K562 (cell line): ENCODE results near the gene SMIM35. TPM values are rescaled to one million over a fixed set of nuclear protein-coding genes. Genes with fewer than 3 reads are reported as not detected.
A peak's percentile ranks its signal among the peaks of the same experiment; 100 is the strongest.

Experiments used
- ATAC-seq: fragments of 200-7000 bp; cut with Tn5 transposase; 3 replicates; pipeline ENCODE4 v1.9.1; 2020; ENCODE audit warnings: moderate library complexity
- BruUV-seq: library from RNA; stranded (reverse); fragments of 400-500 nt; replicated peaks from 2 replicates; lab custom pipeline; 2021; lab: Mats Ljungman, UMichigan
- CTCF ChIA-PET: fragments of 300-600 bp; formaldehyde crosslinking; extraction: SDS; loops from one replicate; lab custom pipeline; 2021; ENCODE audit warnings: low intra/inter-chr PET ratio; lab: Yijun Ruan, JAX
- POLR2A ChIA-PET: fragments of 300-600, 350-650 bp; sonication (Branson Sonifier 250); formaldehyde crosslinking; extraction: SDS; loops from one replicate; lab custom pipeline; 2021; ENCODE audit warnings: antibody characterized with exemption, inconsistent platforms; lab: Yijun Ruan, JAX
- DNase-seq, 4 experiments: peaks; one replicate each; pipeline versions ENCODE4 v3.0.0 to v3.0.0-alpha.2; 2011 to 2018; ENCODE audit warnings: low spot score in 3 of 4, mixed read lengths in 3 of 4; ENCODE audit errors: extremely low read depth in 1 of 4
- FAIRE-seq: peaks from 2 replicates; lab custom pipeline; 2011; peaks lifted over from hg19 to GRCh38; lab: Jason Lieb, UNC
- H2AFZ ChIP-seq: 2 replicates; pipeline ENCODE4 v1.6.0; 2011; ENCODE audit warnings: low read depth, low read length, control low read depth, inconsistent platforms
- H3K27ac ChIP-seq: fragments of 200-600 bp; 3 replicates; pipeline ENCODE4 v1.8.0; 2011; ENCODE audit warnings: low read depth, mild to moderate bottlenecking, control low read depth, inconsistent platforms, low read length, moderate library complexity, mixed read lengths; ENCODE audit errors: extremely low read depth
- H3K27me3 ChIP-seq, 2 experiments: fragments of 300-600 bp in 1 of 2; 2 replicates in 1 of 2; 3 replicates in 1 of 2; pipeline versions ENCODE4 v1.6.0 to v1.8.0; 2011; ENCODE audit warnings: inconsistent platforms in 2 of 2, low read length in 2 of 2, mild to moderate bottlenecking in 1 of 2, mixed read lengths in 1 of 2, moderate library complexity in 1 of 2; ENCODE audit not compliant: control insufficient read depth in 2 of 2, insufficient read depth in 2 of 2
- H3K36me3 ChIP-seq: fragments of 300-600 bp; 3 replicates; pipeline ENCODE4 v1.8.0; 2011; ENCODE audit warnings: mild to moderate bottlenecking, low read length, inconsistent platforms; ENCODE audit not compliant: control insufficient read depth, insufficient read depth
- H3K4me1 ChIP-seq, 2 experiments: fragments of 200-600 bp in 1 of 2; replicated peaks in 1 of 2; 2 replicates in 1 of 2; 3 replicates in 1 of 2; pipeline versions ENCODE4 v1.5.1 to v1.8.0; 2011; ENCODE audit warnings: inconsistent platforms in 2 of 2, low read length in 2 of 2, mild to moderate bottlenecking in 1 of 2, mixed read lengths in 1 of 2, moderate library complexity in 1 of 2; ENCODE audit not compliant: control insufficient read depth in 2 of 2, insufficient read depth in 2 of 2
- H3K4me2 ChIP-seq: 2 replicates; pipeline ENCODE4 v1.6.1; 2011; ENCODE audit warnings: low read length, control low read depth, inconsistent platforms, mixed read lengths; ENCODE audit not compliant: insufficient read depth
- H3K4me3 ChIP-seq: fragments of 200-600 bp; sonication (generic), shearing (Covaris generic); 2 replicates; pipeline ENCODE4 v1.5.1; 2016; ENCODE audit warnings: control low read depth, inconsistent platforms
- H3K79me2 ChIP-seq: fragments of 200-600 bp; 3 replicates; pipeline ENCODE4 v1.8.0; 2011; ENCODE audit warnings: low read length, inconsistent platforms; ENCODE audit not compliant: control insufficient read depth, insufficient read depth
- H3K9ac ChIP-seq, 2 experiments: 2 replicates each; pipeline versions ENCODE4 v1.6.0 to v1.6.1; 2011; ENCODE audit warnings: low read depth in 2 of 2, low read length in 2 of 2, control low read depth in 1 of 2, inconsistent platforms in 1 of 2, mild to moderate bottlenecking in 1 of 2, mixed read lengths in 1 of 2; ENCODE audit not compliant: insufficient read depth in 1 of 2
- H3K9me1 ChIP-seq: one replicate; pipeline ENCODE4 v1.6.0; 2011; ENCODE audit warnings: inconsistent platforms, mild to moderate bottlenecking, low read length, moderate library complexity; ENCODE audit not compliant: control insufficient read depth, insufficient read depth
- H3K9me3 ChIP-seq: replicated peaks from 2 replicates; pipeline ENCODE4 v1.5.1; 2011; ENCODE audit warnings: low read depth, low read length, inconsistent platforms; ENCODE audit not compliant: control insufficient read depth, insufficient read depth
- H4K20me1 ChIP-seq: replicated peaks from 2 replicates; pipeline ENCODE4 v1.6.1; 2011; ENCODE audit warnings: low read length, inconsistent platforms, mixed read lengths; ENCODE audit not compliant: control insufficient read depth, insufficient read depth
- BCOR ChIP-seq: fragments of 450-650 bp; IDR thresholded peaks from 2 replicates; pipeline ENCODE4 v1.6.1; 2016
- CBFA2T2 ChIP-seq: fragments of 450-650 bp; conservative IDR thresholded peaks from 2 replicates; pipeline ENCODE4 v1.6.1; 2017; ENCODE audit warnings: mild to moderate bottlenecking
- CTCF ChIP-seq, 3 experiments: IDR thresholded peaks in 2 of 3; conservative IDR thresholded peaks in 1 of 3; 2 replicates each; pipeline ENCODE4 v1.5.1; 2011 to 2012; ENCODE audit warnings: low read length in 3 of 3, mild to moderate bottlenecking in 3 of 3, control low read depth in 2 of 3, improper control_type of control experiment in 1 of 3, inconsistent platforms in 1 of 3, low read depth in 1 of 3, mixed read lengths in 1 of 3, moderate library complexity in 1 of 3; ENCODE audit not compliant: insufficient read depth in 2 of 3
- E2F3 ChIP-seq: fragments of 250-450 bp; sonication (Bioruptor Pico); IDR thresholded peaks from 2 replicates; pipeline ENCODE4 v1.4.0; 2020; ENCODE audit warnings: mild to moderate bottlenecking
- KLF1 ChIP-seq: fragments of 450-650 bp; IDR thresholded peaks from 2 replicates; pipeline ENCODE4 v1.6.1; 2016; ENCODE audit warnings: missing genetic modification characterization, missing compliant biosample characterization
- KLF13 ChIP-seq: fragments of 450-650 bp; IDR thresholded peaks from 2 replicates; pipeline ENCODE4 v1.6.1; 2016; ENCODE audit warnings: missing genetic modification characterization, low read depth, mild to moderate bottlenecking, missing compliant biosample characterization, moderate library complexity, borderline replicate concordance
- MYNN ChIP-seq, 2 experiments: sonication (generic); formaldehyde crosslinking in 1 of 2; IDR thresholded peaks; 2 replicates each; pipeline versions ENCODE4 v1.5.0 to v1.6.1; 2016 to 2020; ENCODE audit warnings: antibody characterized with exemption in 1 of 2, missing genetic modification reagents in 1 of 2
- NR4A1 ChIP-seq, 2 experiments: fragments of 250-450 bp in 1 of 2; fragments of 450-650 bp in 1 of 2; sonication (Bioruptor Pico) in 1 of 2; IDR thresholded peaks; 2 replicates each; pipeline versions ENCODE4 v1.4.0 to v1.6.1; 2016 to 2020; ENCODE audit warnings: mild to moderate bottlenecking in 2 of 2, missing compliant biosample characterization in 1 of 2, missing genetic modification characterization in 1 of 2, moderate library complexity in 1 of 2
- POLR2AphosphoS5 ChIP-seq: IDR thresholded peaks from 2 replicates; pipeline ENCODE4 v1.6.1; 2011; ENCODE audit warnings: mild to moderate bottlenecking, low read depth, low read length, moderate library complexity; ENCODE audit not compliant: control insufficient read depth, insufficient read depth
- RB1 ChIP-seq: fragments of 450-650 bp; IDR thresholded peaks from 2 replicates; pipeline ENCODE4 v1.6.1; 2017; ENCODE audit warnings: low read depth, mild to moderate bottlenecking
- RBM25 ChIP-seq: fragments of 200-400 bp; formaldehyde crosslinking; IDR thresholded peaks from 2 replicates; pipeline ENCODE4 v1.6.1; 2018; ENCODE audit warnings: low read length, low read depth, moderate library complexity; ENCODE audit not compliant: severe bottlenecking
- SUPT5H ChIP-seq: fragments of 450-650 bp; IDR thresholded peaks from 2 replicates; pipeline ENCODE4 v1.6.1; 2016
- TEAD4 ChIP-seq, 2 experiments: sonication (generic) in 1 of 2; formaldehyde crosslinking in 1 of 2; IDR thresholded peaks; 2 replicates each; pipeline versions ENCODE4 v1.6.1 to v1.8.0; 2012 to 2022; ENCODE audit warnings: borderline replicate concordance in 1 of 2, inconsistent platforms in 1 of 2, low read length in 1 of 2, mild to moderate bottlenecking in 1 of 2, missing genetic modification reagents in 1 of 2
- TOE1 ChIP-seq, 2 experiments: fragments of 450-650 bp in 1 of 2; sonication (generic) in 1 of 2; formaldehyde crosslinking in 1 of 2; IDR thresholded peaks; 2 replicates each; pipeline versions ENCODE4 v1.7.1 to v1.8.0; 2016 to 2022; ENCODE audit warnings: borderline replicate concordance in 2 of 2, mild to moderate bottlenecking in 2 of 2, antibody characterized with exemption in 1 of 2, inconsistent platforms in 1 of 2, low read depth in 1 of 2, missing genetic modification reagents in 1 of 2, moderate library complexity in 1 of 2
- ZMIZ1 ChIP-seq, 2 experiments: fragments of 150-350 bp in 1 of 2; IDR thresholded peaks; 2 replicates each; pipeline ENCODE4 v1.6.1; 2012 to 2016; ENCODE audit warnings: low read depth in 2 of 2, low read length in 2 of 2, mild to moderate bottlenecking in 1 of 2, moderate library complexity in 1 of 2
- WGBS: fragments of 100-300 bp; shearing (Covaris generic); methylation state at CpG from one replicate; pipeline ENCODE4 v1.1.6; 2016; ENCODE audit warnings: low coverage, mixed read lengths; ENCODE audit not compliant: insufficient coverage; ENCODE audit errors: missing lambda C conversion rate; 5-methylcytosine and 5-hydroxymethylcytosine counted together
- in situ Hi-C: fragments of 300-500 bp; cut with MboI; formaldehyde crosslinking; loops from 4 replicates; pipeline ENCODE4 v1.15.0; 2018; ENCODE audit warnings: inconsistent platforms, mixed read lengths
- intact Hi-C: fragments of 100-400 bp; cut with micrococcal nuclease; formaldehyde crosslinking; loops from 2 replicates; pipeline ENCODE4 v1.14.2; 2022
- polyA plus RNA-seq, 8 experiments: library from polyadenylated mRNA; depleted of rRNA in 4 of 8; stranded (reverse) in 5 of 8; unstranded in 3 of 8; fragments of >200 nt; fragmentation: Nextera tagmentation in 2 of 8; fragmentation: Illumina TruSeq in 1 of 8; extraction: Ambion mirVana in 2 of 8; extraction: Trizol in 1 of 8; gene quantifications; 2 replicates each; pipeline versions ENCODE4 v1.2.1 to v1.2.3, GENCODE V29; 2011 to 2014; ENCODE audit warnings: inconsistent platforms in 1 of 8, missing spikeins in 1 of 8
- total RNA-seq, 7 experiments: library from RNA; depleted of rRNA in 6 of 7; stranded (reverse); fragments of >200 nt in 6 of 7; fragmentation: Illumina TruSeq in 2 of 7; extraction: Trizol in 2 of 7; gene quantifications; 2 replicates each; pipeline versions ENCODE4 v1.2.1 to v1.2.3, GENCODE V29; 2011 to 2021; ENCODE audit warnings: low replicate concordance in 1 of 7

The SMIM35 gene
- total and polyA plus RNA-seq, 9 of the 15 experiments (the other 6 are each of a cell fraction or from before 2014, with no cell fraction given) = 0.03 TPM; not detected in 7

GRCh38 chr11:118102721-118103261 is 16.0 kb upstream of the SMIM35 start:
- peak overlapping the region; percentile 78 to 90 for H3K9ac ChIP-seq
- H3K9me1 ChIP-seq = no peaks in the 10 kb centered on the region
- CTCF ChIA-PET = no interaction called here
- intact Hi-C loops = no loop called here
- H3K4me1 ChIP-seq = peaks cover 13 to 42% of the 10 kb centered on the region in 2 experiments
- no peaks in the 10 kb centered on the region for H3K36me3 ChIP-seq
- peak; percentile 99 for FAIRE-seq
- H4K20me1 ChIP-seq = no peaks in the 10 kb centered on the region
- H3K27ac ChIP-seq = peak overlapping the region; percentile 90
- H3K9me3 ChIP-seq = no peaks in the 10 kb centered on the region
- no peaks in the 10 kb centered on the region for H3K27me3 ChIP-seq
- peak overlapping the region; percentile 99 for H3K4me2 ChIP-seq
- BruUV-seq = no TSS peak
- H3K4me3 ChIP-seq = peak overlapping the region; percentile 36
- peak overlapping the region; percentile 100 for H2AFZ ChIP-seq
- DNase-seq = peak; percentile 70 to 93 (median 77)
- 3% methylated on average over 13 of the region's 13 CpGs for WGBS
- POLR2A ChIA-PET = interaction anchor here (0.6 to 2.5 kb wide), 5 partner anchors 9 to 19 kb away, joined by 3 to 9 read pairs (median 3); no protein-coding TSS in a partner anchor
- in situ Hi-C loops = no loop called here
- peaks cover 9% of the 10 kb centered on the region; the same call in 2 of the 3 replicates for H3K79me2 ChIP-seq
- ATAC-seq = peak; percentile 89
- TF ChIP-seq CTCF (IDR thresholded peaks at IDR 0.05 in 2 of 3, conservative IDR thresholded peaks at IDR 0.05 in 1 of 3; ENCODE audit: insufficient read depth in 2 of 3, low read depth in 1 of 3, low read length in 3 of 3) (no peak), BCOR (peak; percentile 30), CBFA2T2 (peak; percentile 78), SUPT5H (peak; percentile 51; the same call in 1 of the 2 replicates), RBM25 (peak; percentile 32), E2F3 (no peak), NR4A1 (CRISPR knock-in tag; IDR thresholded peaks at IDR 0.05) (no peak), NR4A1 (tag; IDR thresholded peaks at IDR 0.05) (peak; percentile 47; the same call in 1 of the 2 replicates), MYNN (IDR thresholded peaks at IDR 0.05) (0 out of 2 replicates have a peak, but pooled peaks have one; percentile 13), MYNN (CRISPR knock-in tag; IDR thresholded peaks at IDR 0.05) (no peak), RB1 (no peak), KLF1 (tag) (no peak), ZMIZ1 (IDR thresholded peaks at IDR 0.05; ENCODE audit: low read depth in 2 of 2, low read length in 2 of 2) (0 out of 4 replicates have a peak, but pooled peaks of 1 of the 2 experiments have one; percentile 14), TEAD4 (IDR thresholded peaks at IDR 0.05; ENCODE audit: low read length) (peak; percentile 28; the same call in 1 of the 2 replicates), TEAD4 (CRISPR knock-in tag; IDR thresholded peaks at IDR 0.05; ENCODE audit: borderline replicate concordance) (no peak), TOE1 (IDR thresholded peaks at IDR 0.05; ENCODE audit: borderline replicate concordance) (peak; percentile 72), TOE1 (CRISPR knock-in tag; IDR thresholded peaks at IDR 0.05; ENCODE audit: borderline replicate concordance, low read depth) (no peak), POLR2AphosphoS5 (peak; percentile 35; the same call in 1 of the 2 replicates), KLF13 (peak; percentile 62; the same call in 1 of the 2 replicates)
